Measurements from ENCODE around the gene ALPL. TPM values are rescaled to one million over a fixed set of nuclear protein-coding genes. Genes with fewer than 3 reads are reported as not detected.

The ALPL gene
- total and polyA plus RNA-seq, 2 of the 4 experiments (the other 2 are of a cell fraction): 0.54 to 2.2 TPM

- H2BK20ac ChIP-seq (ENCODE audit: low read depth, low read length): no peak overlapping the region
- H3K4me3 ChIP-seq (ENCODE audit: insufficient read depth, low read depth, low read length): no peak overlapping the region
- no peak overlapping the region for H2AK9ac ChIP-seq (replicated peaks; ENCODE audit: low read depth, low read length, poor library complexity)
- dilution Hi-C loops (cut with HindIII; ENCODE audit: low sequenced_read_pairs, unreplicated experiment): no loop called here
- H3K27me3 ChIP-seq (ENCODE audit: control insufficient read depth, insufficient read depth, low read length): peaks cover 77% of the 10 kb centered on the region
- no peak overlapping the region for H3K14ac ChIP-seq (replicated peaks; ENCODE audit: low read depth, low read length)
- H3K27ac ChIP-seq (ENCODE audit: insufficient read depth, low read length): no peak overlapping the region
- ChIA-PET CTCF (no interaction called here), POLR2A (ENCODE audit: unreplicated experiment) (no interaction called here)
- H2BK15ac ChIP-seq (ENCODE audit: low read depth, low read length): no peak overlapping the region
- no peaks in the 10 kb centered on the region; the same call in 1 of the 2 replicates for H3K4me1 ChIP-seq (ENCODE audit: control insufficient read depth, insufficient read depth, low read length)
- no peak overlapping the region for H4K5ac ChIP-seq (ENCODE audit: low read depth, low read length)
- in situ Hi-C loops (cut with MboI; ENCODE audit: low sequenced_read_pairs): no loop called here
- no peak for TF ChIP-seq BHLHE40 (IDR thresholded peaks at IDR 0.05; ENCODE audit: low read depth, low read length)
- TF ChIP-seq MAFK (IDR thresholded peaks at IDR 0.05; ENCODE audit: low read depth, low read length): no peak
- TF ChIP-seq RAD21 (IDR thresholded peaks at IDR 0.05; ENCODE audit: low read length): no peak
- no peak for TF ChIP-seq NFE2L2 (IDR thresholded peaks at IDR 0.05; ENCODE audit: low read depth, low read length)
- ATAC-seq (ENCODE audit: low read depth) (no peak), DNase-seq (no peak)
- H4K8ac ChIP-seq (ENCODE audit: low read depth in 2 of 2, low read length in 2 of 2): no peak overlapping the region
- no peak overlapping the region for H2BK120ac ChIP-seq (ENCODE audit: low read depth, low read length)
- no peak overlapping the region for H2BK5ac ChIP-seq (ENCODE audit: low read depth, low read length, poor library complexity, severe bottlenecking)
- BruUV-seq (replicated peaks): no TSS peak
- no peak overlapping the region for H3K9ac ChIP-seq (ENCODE audit: low read depth, low read length)
- no peak overlapping the region for H2AFZ ChIP-seq (replicated peaks; ENCODE audit: low read length, poor library complexity)
- H4K91ac ChIP-seq (ENCODE audit: insufficient read depth, low read depth, low read length): no peak overlapping the region
- no peak overlapping the region for H3K56ac ChIP-seq (ENCODE audit: extremely low read depth, insufficient read depth, low read length)
- no peak overlapping the region for H3K4ac ChIP-seq (ENCODE audit: low read depth, low read length)
- no peak overlapping the region for H2AK5ac ChIP-seq (ENCODE audit: low read depth, low read length)
- H3K4me2 ChIP-seq (ENCODE audit: low read depth, low read length): no peak overlapping the region
- H3K23ac ChIP-seq (ENCODE audit: low read depth, low read length): no peak overlapping the region
- no peaks in the 10 kb centered on the region for H3K9me3 ChIP-seq (ENCODE audit: control insufficient read depth, insufficient read depth, low read length)
- H3K36me3 ChIP-seq (ENCODE audit: control insufficient read depth, insufficient read depth, low read length): no peaks in the 10 kb centered on the region
- WGBS, 2 experiments (ENCODE audit: extremely low coverage in 2 of 2, insufficient read length in 1 of 2): 80% methylated on average over 1 of the region's 7 CpGs; no CpG with 5 or more reads in 1 of the 2 experiments
- intact Hi-C loops (cut with micrococcal nuclease): no loop called here
- H3K79me1 ChIP-seq (ENCODE audit: low read depth in 1 of 2, low read length in 2 of 2): no peaks in the 10 kb centered on the region
- no peak overlapping the region for H3K18ac ChIP-seq (ENCODE audit: low read depth, low read length)
- H3K9me1 ChIP-seq (ENCODE audit: insufficient read depth, low read length): 0 out of 2 replicates have a peak, but pooled peaks cover 3% of the 10 kb centered on the region
- no peaks in the 10 kb centered on the region; the same call in 1 of the 2 replicates for H4K20me1 ChIP-seq (ENCODE audit: insufficient read depth, low read length)
Observed at GRCh38 chr1:21618059-21618458, 108.8 kb downstream of the ALPL start.

All from IMR-90 (cell line).